GM12891 (cell line): ENCODE results near the gene IMMP2L.

Experiments
- POLR2A ChIP-seq: IDR thresholded peaks from 2 replicates; pipeline ENCODE4 v1.6.1; 2011; ENCODE audit warnings: low read depth, low read length, control low read depth
- POLR2AphosphoS5 ChIP-seq: IDR thresholded peaks from 2 replicates; pipeline ENCODE4 v1.6.1; 2011; ENCODE audit warnings: low read depth, low read length, control low read depth
- POU2F2 ChIP-seq: IDR thresholded peaks from 2 replicates; pipeline ENCODE4 v1.6.1; 2011; ENCODE audit warnings: low read depth, mild to moderate bottlenecking, control low read depth, low read length, moderate library complexity
- TAF1 ChIP-seq: IDR thresholded peaks from 2 replicates; pipeline ENCODE4 v1.6.1; 2011; ENCODE audit warnings: low read depth, low read length, control low read depth

DNA sequence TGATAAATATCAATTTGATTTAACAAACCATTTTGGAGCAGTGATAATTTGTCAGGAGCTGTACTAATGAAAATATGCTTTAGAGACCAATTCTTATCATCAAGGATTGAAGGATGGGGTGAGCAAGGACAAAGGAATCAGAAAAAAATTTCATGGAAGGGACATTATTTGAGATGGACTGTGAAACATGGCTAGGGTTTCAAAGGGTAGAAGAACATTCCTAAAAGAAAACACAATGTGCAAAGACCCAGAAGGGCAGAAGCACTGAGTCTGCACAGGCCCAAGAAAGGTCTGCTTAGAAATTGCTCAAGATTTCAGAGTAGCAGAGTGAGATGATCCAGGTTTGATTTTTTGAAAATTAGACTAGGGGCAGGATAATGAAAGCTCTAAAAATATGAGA is 296.9 kb downstream of the IMMP2L start:
- TF ChIP-seq POLR2A (no peak), POLR2AphosphoS5 (no peak), TAF1 (no peak), POU2F2 (no peak)
